GM13977 (cell line): ENCODE results near the gene NUAK1.

ENCODE experiments used
- DNase-seq: peaks from one replicate; pipeline ENCODE4 v3.0.0; 2012; ENCODE audit warnings: low spot score
- CTCF ChIP-seq: IDR thresholded peaks from 2 replicates; pipeline ENCODE4 v1.5.1; 2012; ENCODE audit warnings: mild to moderate bottlenecking, control low read depth; ENCODE audit not compliant: insufficient read depth; ENCODE audit errors: extremely low read depth, missing control alignments
- in situ Hi-C: fragments of 300-500 bp; cut with MboI; formaldehyde crosslinking; loops from one replicate; pipeline ENCODE4 v1.12.0; 2022; ENCODE audit warnings: low sequenced_read_pairs, low pct_unique_long_range_greater_than_20kb, mixed read lengths, inconsistent platforms; ENCODE audit not compliant: unreplicated experiment

The NUAK1 gene

GRCh38 chr12:106107566-106107965 lies 31.2 kb downstream of the NUAK1 start:
- TF ChIP-seq CTCF: no peak
- DNase-seq: no peak
- in situ Hi-C loops: no loop called here

GRCh38 chr12:106106892-106107291 lies 31.9 kb downstream of the NUAK1 start:
- DNase-seq: no peak
- TF ChIP-seq CTCF: no peak
- in situ Hi-C loops: no loop called here

GRCh38 chr12:106106061-106106566 lies 32.6 kb downstream of the NUAK1 start:
- no peak for DNase-seq
- in situ Hi-C loops: no loop called here
- no peak for TF ChIP-seq CTCF

GRCh38 chr12:106101803-106102202 lies 37.0 kb downstream of the NUAK1 start:
- DNase-seq: no peak
- no peak for TF ChIP-seq CTCF
- in situ Hi-C loops: no loop called here

GRCh38 chr12:106098691-106099200 lies 40.0 kb downstream of the NUAK1 start:
- no peak for DNase-seq
- no peak for TF ChIP-seq CTCF
- in situ Hi-C loops: no loop called here

GRCh38 chr12:106097011-106097410 lies 41.7 kb downstream of the NUAK1 start:
- no peak for DNase-seq
- in situ Hi-C loops: no loop called here
- no peak for TF ChIP-seq CTCF
